LoVo (cell line): Measurements from ENCODE around the gene FLNA.
"Not testable (repeated sequence)": the region's sequence is repeated elsewhere in the genome, so short reads cannot be mapped to it uniquely, and the experiment has no call there.

Experiments used
- DNase-seq: peaks from one replicate; pipeline ENCODE4 v3.0.0-alpha.2; 2016; ENCODE audit warnings: low spot score

Gene FLNA

GRCh38 chrX:154358011-154358410 is 16.4 kb downstream of the FLNA start:
- no peak for DNase-seq

GRCh38 chrX:154357205-154357604 is 17.2 kb downstream of the FLNA start:
- no peak for DNase-seq

- DNase-seq = no peak
These were observed 17.8 kb downstream of the FLNA start for GRCh38 chrX:154356596-154356995.

GRCh38 chrX:154355776-154356140 is 18.7 kb downstream of the FLNA start:
- DNase-seq = no peak

GRCh38 chrX:154355094-154355775 is 19.2 kb downstream of the FLNA start:
- no peak for DNase-seq

GRCh38 chrX:154354516-154354915 is 19.9 kb downstream of the FLNA start:
- DNase-seq = no peak

- no peak for DNase-seq
These were observed 20.4 kb downstream of the FLNA start for GRCh38 chrX:154354013-154354412.

- no peak for DNase-seq
These were observed 21.1 kb downstream of the FLNA start for GRCh38 chrX:154353172-154353843.

- no peak for DNase-seq
These were observed 22.0 kb downstream of the FLNA start for GRCh38 chrX:154352466-154352865.

- DNase-seq = no peak
These were observed 22.4 kb downstream of the FLNA start for GRCh38 chrX:154352012-154352401.

GRCh38 chrX:154351183-154352011 is 23.0 kb downstream of the FLNA start:
- DNase-seq = no peak

- no peak for DNase-seq
These were observed 23.8 kb downstream of the FLNA start for GRCh38 chrX:154350429-154351182.

GRCh38 chrX:154349979-154350378 is 24.5 kb downstream of the FLNA start:
- DNase-seq = no peak

GRCh38 chrX:154349359-154349935 is 25.0 kb downstream of the FLNA start:
- DNase-seq = no peak

- DNase-seq = no peak
These were observed 25.6 kb downstream of the FLNA start for GRCh38 chrX:154348646-154349358.

- no peak for DNase-seq
These were observed 26.3 kb downstream of the FLNA start for GRCh38 chrX:154348114-154348531.

GRCh38 chrX:154343620-154344019 is 30.8 kb downstream of the FLNA start:
- DNase-seq = not testable (repeated sequence)

- not testable (repeated sequence) for DNase-seq
These were observed 31.4 kb downstream of the FLNA start for GRCh38 chrX:154343063-154343462.

GRCh38 chrX:154341399-154342298 is 32.8 kb downstream of the FLNA start:
- not testable (repeated sequence) for DNase-seq

GRCh38 chrX:154334496-154334895 is 39.9 kb downstream of the FLNA start:
- no peak for DNase-seq
